Osteocyte (in vitro differentiated cells): ENCODE measurements around the gene REEP3. TPM values are rescaled to one million over a fixed set of nuclear protein-coding genes. Genes with fewer than 3 reads are reported as not detected.
A peak's percentile ranks its signal among the peaks of the same experiment; 100 is the strongest.

Experiments
- DNase-seq: peaks from one replicate; pipeline ENCODE4 v3.0.0; 2021; ENCODE audit warnings: mixed read lengths; ENCODE audit not compliant: unreplicated experiment; ENCODE audit errors: extremely low spot score
- H3K27ac Mint-ChIP-seq: one replicate; pipeline ENCODE4 v1.8.0; 2021; ENCODE audit warnings: mild to moderate bottlenecking, mixed read lengths; ENCODE audit not compliant: unreplicated experiment
- H3K27me3 Mint-ChIP-seq: one replicate; pipeline ENCODE4 v1.8.0; 2021; ENCODE audit warnings: mixed read lengths; ENCODE audit not compliant: unreplicated experiment
- H3K36me3 Mint-ChIP-seq: one replicate; pipeline ENCODE4 v1.8.0; 2021; ENCODE audit warnings: mixed read lengths; ENCODE audit not compliant: unreplicated experiment
- H3K4me1 Mint-ChIP-seq: one replicate; pipeline ENCODE4 v1.8.0; 2021; ENCODE audit warnings: mixed read lengths; ENCODE audit not compliant: unreplicated experiment
- H3K4me3 Mint-ChIP-seq: one replicate; pipeline ENCODE4 v1.8.0; 2021; ENCODE audit warnings: mild to moderate bottlenecking, moderate library complexity, mixed read lengths; ENCODE audit not compliant: unreplicated experiment
- H3K9me3 Mint-ChIP-seq: one replicate; pipeline ENCODE4 v1.8.0; 2021; ENCODE audit warnings: mixed read lengths; ENCODE audit not compliant: unreplicated experiment
- CTCF ChIP-seq: fragments of 200-600 bp; sonication (generic); IDR thresholded peaks from 2 replicates; pipeline ENCODE4 v1.5.0; 2021; ENCODE audit warnings: antibody characterized with exemption, mild to moderate bottlenecking, moderate library complexity
- total RNA-seq: library from RNA; stranded (reverse); gene quantifications from 2 replicates; pipeline ENCODE4 v1.2.1, GENCODE V29; 2021

The REEP3 gene
- total RNA-seq, 1 donor from 2014 or later: 85.7 TPM

- Mint-ChIP-seq H3K9me3 (no peaks in the 10 kb centered on the region), H3K4me1 (peaks cover 44% of the 10 kb centered on the region), H3K27ac (peak overlapping the region; percentile 88), H3K4me3 (peak overlapping the region; percentile 65), H3K27me3 (no peaks in the 10 kb centered on the region), H3K36me3 (peaks cover 5% of the 10 kb centered on the region)
- TF ChIP-seq CTCF: no peak
- no peak for DNase-seq
Observed at GRCh38 chr10:63628526-63629362, 107.5 kb downstream of the REEP3 start.

- peak; percentile 97 for DNase-seq
- H3K27ac Mint-ChIP-seq: peak overlapping the region; percentile 88
- H3K36me3 Mint-ChIP-seq: peaks cover 5% of the 10 kb centered on the region
- peaks cover 45% of the 10 kb centered on the region for H3K4me1 Mint-ChIP-seq
- peak overlapping the region; percentile 65 for H3K4me3 Mint-ChIP-seq
- no peaks in the 10 kb centered on the region for H3K9me3 Mint-ChIP-seq
- no peaks in the 10 kb centered on the region for H3K27me3 Mint-ChIP-seq
- peak; percentile 97 for TF ChIP-seq CTCF
Observed at GRCh38 chr10:63629363-63630084, 108.3 kb downstream of the REEP3 start.

- peak; percentile 96 for DNase-seq
- Mint-ChIP-seq H3K36me3 (peaks cover 5% of the 10 kb centered on the region), H3K9me3 (no peaks in the 10 kb centered on the region), H3K4me3 (peak overlapping the region; percentile 86), H3K4me1 (peaks cover 45% of the 10 kb centered on the region), H3K27ac (peak overlapping the region; percentile 99), H3K27me3 (no peaks in the 10 kb centered on the region)
- TF ChIP-seq CTCF: no peak
Observed at GRCh38 chr10:63630085-63630930, 109.1 kb downstream of the REEP3 start.

GRCh38 chr10:63630931-63631680, 109.9 kb downstream of the REEP3 start:
- H3K4me1 Mint-ChIP-seq: peaks cover 41% of the 10 kb centered on the region
- peaks cover under 1% of the 10 kb centered on the region for H3K36me3 Mint-ChIP-seq
- TF ChIP-seq CTCF: no peak
- H3K27me3 Mint-ChIP-seq: no peaks in the 10 kb centered on the region
- H3K9me3 Mint-ChIP-seq: no peaks in the 10 kb centered on the region
- H3K27ac Mint-ChIP-seq: peak overlapping the region; percentile 99
- H3K4me3 Mint-ChIP-seq: peak overlapping the region; percentile 86
- DNase-seq: no peak
